ENCODE data around the gene MEF2A.

MEF2A gene

GRCh38 chr15:99556011-99556410 lies 9.8 kb upstream of the MEF2A start:
- no peaks in the 10 kb centered on the region for H3K9me3 Mint-ChIP-seq
- H3K36me3 Mint-ChIP-seq = no peaks in the 10 kb centered on the region
- H3K27ac Mint-ChIP-seq = no peak overlapping the region
- no peaks in the 10 kb centered on the region for H3K27me3 Mint-ChIP-seq
- H3K4me1 Mint-ChIP-seq = no peaks in the 10 kb centered on the region
- no peak overlapping the region for H3K4me3 Mint-ChIP-seq

GRCh38 chr15:99556578-99556977 lies 9.2 kb upstream of the MEF2A start:
- Mint-ChIP-seq H3K9me3 (no peaks in the 10 kb centered on the region), H3K36me3 (no peaks in the 10 kb centered on the region), H3K27ac (no peak overlapping the region), H3K4me1 (no peaks in the 10 kb centered on the region), H3K4me3 (no peak overlapping the region), H3K27me3 (no peaks in the 10 kb centered on the region)

GRCh38 chr15:99558084-99558483 lies 7.7 kb upstream of the MEF2A start:
- Mint-ChIP-seq H3K27me3 (no peaks in the 10 kb centered on the region), H3K4me3 (no peak overlapping the region), H3K27ac (peak overlapping the region; percentile 53), H3K4me1 (peaks cover 13% of the 10 kb centered on the region), H3K36me3 (no peaks in the 10 kb centered on the region), H3K9me3 (no peaks in the 10 kb centered on the region)

GRCh38 chr15:99558571-99558970 lies 7.2 kb upstream of the MEF2A start:
- H3K4me3 Mint-ChIP-seq = no peak overlapping the region
- no peaks in the 10 kb centered on the region for H3K9me3 Mint-ChIP-seq
- no peaks in the 10 kb centered on the region for H3K36me3 Mint-ChIP-seq
- H3K4me1 Mint-ChIP-seq = peaks cover 18% of the 10 kb centered on the region
- H3K27me3 Mint-ChIP-seq = no peaks in the 10 kb centered on the region
- H3K27ac Mint-ChIP-seq = no peak overlapping the region

GRCh38 chr15:99561476-99562230 lies 4.1 kb upstream of the MEF2A start:
- H3K36me3 Mint-ChIP-seq = no peaks in the 10 kb centered on the region
- no peaks in the 10 kb centered on the region for H3K27me3 Mint-ChIP-seq
- peaks cover 28% of the 10 kb centered on the region for H3K4me1 Mint-ChIP-seq
- no peaks in the 10 kb centered on the region for H3K9me3 Mint-ChIP-seq
- H3K4me3 Mint-ChIP-seq = no peak overlapping the region
- no peak overlapping the region for H3K27ac Mint-ChIP-seq

GRCh38 chr15:99562238-99562637 lies 3.5 kb upstream of the MEF2A start:
- no peak overlapping the region for H3K4me3 Mint-ChIP-seq
- no peak overlapping the region for H3K27ac Mint-ChIP-seq

GRCh38 chr15:99564221-99565048 lies 1.3 kb upstream of the MEF2A start:
- no peaks in the 10 kb centered on the region for H3K27me3 Mint-ChIP-seq
- H3K36me3 Mint-ChIP-seq = no peaks in the 10 kb centered on the region
- H3K4me3 Mint-ChIP-seq = peak overlapping the region; percentile 64
- H3K27ac Mint-ChIP-seq = peak overlapping the region; percentile 41
- H3K9me3 Mint-ChIP-seq = no peaks in the 10 kb centered on the region
- peaks cover 55% of the 10 kb centered on the region for H3K4me1 Mint-ChIP-seq

More at GRCh38 chr15:99562238-99562637, 3.5 kb upstream of the MEF2A start:
- Mint-ChIP-seq H3K4me1 (peaks cover 33% of the 10 kb centered on the region), H3K9me3 (no peaks in the 10 kb centered on the region), H3K27me3 (no peaks in the 10 kb centered on the region), H3K36me3 (no peaks in the 10 kb centered on the region)

GRCh38 chr15:99565049-99565298 lies 810 bp upstream of the MEF2A start:
- H3K36me3 Mint-ChIP-seq = no peaks in the 10 kb centered on the region
- no peaks in the 10 kb centered on the region for H3K9me3 Mint-ChIP-seq
- peak overlapping the region; percentile 64 for H3K4me3 Mint-ChIP-seq
- no peak overlapping the region for H3K27ac Mint-ChIP-seq
- H3K27me3 Mint-ChIP-seq = no peaks in the 10 kb centered on the region
- peaks cover 55% of the 10 kb centered on the region for H3K4me1 Mint-ChIP-seq

GRCh38 chr15:99566157-99566897 lies 543 bp downstream of the MEF2A start:
- H3K27me3 Mint-ChIP-seq = no peaks in the 10 kb centered on the region
- no peaks in the 10 kb centered on the region for H3K9me3 Mint-ChIP-seq
- H3K27ac Mint-ChIP-seq = peak overlapping the region; percentile 90
- no peaks in the 10 kb centered on the region for H3K36me3 Mint-ChIP-seq
- H3K4me3 Mint-ChIP-seq = peak overlapping the region; percentile 93
- peaks cover 58% of the 10 kb centered on the region for H3K4me1 Mint-ChIP-seq

GRCh38 chr15:99568625-99569352 lies 3.0 kb downstream of the MEF2A start:
- Mint-ChIP-seq H3K4me3 (peak overlapping the region; percentile 47), H3K36me3 (peaks cover 6% of the 10 kb centered on the region), H3K27me3 (no peaks in the 10 kb centered on the region), H3K4me1 (peaks cover 57% of the 10 kb centered on the region), H3K27ac (peak overlapping the region; percentile 51), H3K9me3 (no peaks in the 10 kb centered on the region)

- H3K27me3 Mint-ChIP-seq = no peaks in the 10 kb centered on the region
- H3K4me3 Mint-ChIP-seq = no peak overlapping the region
- no peak overlapping the region for H3K27ac Mint-ChIP-seq
- H3K9me3 Mint-ChIP-seq = no peaks in the 10 kb centered on the region
- H3K4me1 Mint-ChIP-seq = peaks cover 71% of the 10 kb centered on the region
- H3K36me3 Mint-ChIP-seq = peaks cover 12% of the 10 kb centered on the region
Observed at GRCh38 chr15:99571299-99571698, 5.5 kb downstream of the MEF2A start.

- Mint-ChIP-seq H3K9me3 (no peaks in the 10 kb centered on the region), H3K27ac (no peak overlapping the region), H3K4me3 (no peak overlapping the region), H3K36me3 (peaks cover 12% of the 10 kb centered on the region), H3K4me1 (peaks cover 69% of the 10 kb centered on the region), H3K27me3 (no peaks in the 10 kb centered on the region)
Observed at GRCh38 chr15:99574048-99574447, 8.3 kb downstream of the MEF2A start.

- Mint-ChIP-seq H3K27ac (no peak overlapping the region), H3K27me3 (no peaks in the 10 kb centered on the region), H3K4me3 (no peak overlapping the region), H3K9me3 (no peaks in the 10 kb centered on the region), H3K4me1 (peaks cover 70% of the 10 kb centered on the region), H3K36me3 (peaks cover 12% of the 10 kb centered on the region)
Observed at GRCh38 chr15:99574502-99574901, 8.7 kb downstream of the MEF2A start.

- H3K27ac Mint-ChIP-seq = no peak overlapping the region
- H3K4me1 Mint-ChIP-seq = peaks cover 76% of the 10 kb centered on the region
- peaks cover 13% of the 10 kb centered on the region for H3K36me3 Mint-ChIP-seq
- no peaks in the 10 kb centered on the region for H3K9me3 Mint-ChIP-seq
- H3K4me3 Mint-ChIP-seq = no peak overlapping the region
- no peaks in the 10 kb centered on the region for H3K27me3 Mint-ChIP-seq
Observed at GRCh38 chr15:99578809-99579208, 13.0 kb downstream of the MEF2A start.

GRCh38 chr15:99580076-99580475 lies 14.3 kb downstream of the MEF2A start:
- Mint-ChIP-seq H3K4me3 (peak overlapping the region; percentile 23), H3K9me3 (no peaks in the 10 kb centered on the region), H3K4me1 (peaks cover 63% of the 10 kb centered on the region), H3K27me3 (no peaks in the 10 kb centered on the region), H3K27ac (no peak overlapping the region), H3K36me3 (peaks cover 14% of the 10 kb centered on the region)
